ENCODE results near the gene SPIRE1. TPM values are rescaled to one million over a fixed set of nuclear protein-coding genes. Genes with fewer than 3 reads are reported as not detected.

SPIRE1 gene
- polyA plus RNA-seq, 3 donors, result 3.6 to 9.1 (median 8.6) TPM

DNA sequence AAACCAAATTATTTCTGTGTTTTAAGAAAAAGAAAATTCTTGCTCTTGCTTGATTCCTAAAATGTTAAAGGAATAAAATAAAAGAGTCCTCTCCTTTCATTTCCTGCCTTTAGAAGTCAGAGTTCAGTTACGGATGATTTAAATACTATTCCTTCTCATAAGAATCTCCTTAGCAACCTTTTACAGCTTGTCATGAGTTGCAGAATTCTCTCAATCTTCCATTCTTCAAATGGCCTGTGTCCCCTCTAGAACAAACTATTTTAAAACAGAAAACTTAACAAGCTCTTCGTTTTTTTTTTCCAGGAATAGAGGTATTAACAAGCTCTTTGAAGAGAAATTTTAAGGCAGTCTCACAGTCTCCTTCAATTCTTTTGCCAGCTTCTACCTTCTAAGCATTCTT lies 42.2 kb downstream of the SPIRE1 start:
- 57 to 63% (median 58%) methylated on average over 2 of the region's 2 CpGs for WGBS, 3 donors
- no peak overlapping the region for H3K27ac ChIP-seq (ENCODE audit: low read depth, low read length)

DNA sequence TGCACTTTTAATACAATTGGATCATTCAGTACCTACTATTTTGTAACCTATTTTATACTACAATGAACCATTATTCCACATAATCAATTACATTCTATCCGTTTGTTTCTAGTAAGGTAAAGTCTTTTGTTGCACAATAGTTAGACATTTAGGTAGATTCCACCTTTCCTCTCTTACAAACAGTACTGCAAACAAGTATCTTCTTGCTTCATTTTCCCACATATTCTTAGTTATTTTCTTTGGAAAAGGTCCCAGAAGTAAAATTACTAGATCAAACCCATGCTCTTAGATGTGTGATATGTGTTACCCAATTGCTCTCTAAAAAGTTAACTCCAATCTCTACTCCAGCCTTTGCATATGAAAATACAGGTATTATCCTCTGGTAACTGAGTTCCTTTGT lies 49.6 kb downstream of the SPIRE1 start:
- no peak overlapping the region for H3K27ac ChIP-seq (ENCODE audit: low read depth, low read length)
- 64 to 80% (median 77%) methylated on average over 1 of the region's 1 CpG for WGBS, 3 donors

DNA sequence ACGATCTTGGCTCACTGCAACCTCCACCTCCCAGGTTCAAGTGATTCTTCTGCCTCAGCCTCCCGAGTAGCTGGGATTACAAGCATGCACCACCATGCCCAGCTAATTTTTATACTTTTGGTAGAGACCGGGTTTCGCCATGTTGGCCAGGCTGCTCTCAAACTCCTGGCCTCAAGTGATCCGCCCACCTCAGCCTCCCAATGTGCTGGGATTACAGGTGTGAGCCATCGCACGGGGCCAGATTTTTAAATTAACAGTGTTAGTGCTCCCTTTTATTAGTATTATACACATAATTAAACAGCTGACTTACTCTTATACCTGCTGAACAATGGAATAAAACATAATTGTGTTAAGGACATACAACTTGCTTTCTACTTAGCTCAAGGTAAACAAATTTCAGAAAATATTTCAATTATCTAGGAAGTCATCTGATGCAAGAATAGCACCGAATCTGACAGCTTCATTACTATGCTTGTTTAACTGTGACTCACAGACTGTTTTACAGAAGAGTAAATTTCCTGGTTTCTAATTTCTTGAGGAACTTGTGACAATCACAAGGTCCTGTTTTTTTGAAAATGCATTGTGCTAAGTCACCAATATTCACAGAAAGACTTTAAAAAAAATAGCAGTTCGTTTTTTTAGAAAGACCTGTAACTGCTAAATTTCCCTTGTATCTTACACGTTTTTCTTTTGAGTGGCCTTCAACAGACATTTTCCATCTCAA lies 51.2 kb downstream of the SPIRE1 start:
- no peak overlapping the region for H3K27ac ChIP-seq (ENCODE audit: low read depth, low read length)
- WGBS, 3 donors, result 67 to 74% (median 69%) methylated on average over 10 of the region's 10 CpGs

DNA sequence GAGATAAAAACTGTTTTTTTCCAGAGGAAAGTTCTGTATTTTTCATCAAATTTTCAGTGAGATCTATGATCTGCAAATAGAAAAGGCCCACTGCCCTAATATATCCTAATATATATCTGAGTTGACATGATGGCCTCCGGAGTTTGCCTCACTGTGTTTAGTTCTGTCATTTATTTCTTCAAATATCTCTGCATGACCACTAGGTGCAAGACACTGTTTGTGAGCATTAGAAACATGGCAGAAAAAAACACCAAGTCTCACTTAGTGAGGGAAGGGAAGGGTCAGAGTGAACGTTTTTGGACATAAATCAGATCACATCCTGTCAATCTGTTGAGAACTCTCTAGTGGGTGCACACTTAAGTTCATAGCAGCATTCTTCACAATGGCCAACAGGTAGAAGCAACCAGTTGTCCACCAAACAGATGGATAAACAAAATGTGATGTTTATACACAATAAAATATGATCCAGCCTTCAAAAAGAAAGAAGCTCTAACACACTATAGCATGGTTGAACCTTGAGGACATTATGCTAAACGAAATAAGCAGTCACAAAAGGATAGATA lies 53.4 kb downstream of the SPIRE1 start:
- no peak overlapping the region for H3K27ac ChIP-seq (ENCODE audit: low read depth, low read length)
- WGBS, 3 donors, result 71 to 73% (median 73%) methylated on average over 3 of the region's 3 CpGs

DNA sequence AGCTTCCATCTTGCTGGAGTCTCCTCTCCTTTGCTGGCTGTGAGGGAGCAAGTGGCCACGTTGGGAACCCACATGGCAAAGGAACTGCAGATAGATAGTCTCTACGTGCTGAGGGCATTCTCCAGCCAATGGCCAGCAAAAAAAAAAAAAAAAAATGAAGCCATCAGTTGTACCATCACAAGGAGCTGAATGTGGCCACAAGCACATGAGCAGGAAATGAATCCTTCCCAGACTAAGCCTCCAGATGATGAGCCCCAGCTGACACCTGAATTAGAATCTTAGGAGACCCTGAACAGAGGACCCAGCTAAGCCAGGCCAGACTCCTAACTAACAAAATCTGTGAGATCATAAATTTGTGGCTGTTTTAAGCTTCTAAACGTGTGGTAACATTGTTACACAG lies 57.9 kb downstream of the SPIRE1 start:
- 70 to 75% (median 71%) methylated on average over 3 of the region's 3 CpGs for WGBS, 3 donors
- no peak overlapping the region for H3K27ac ChIP-seq (ENCODE audit: low read depth, low read length)

DNA sequence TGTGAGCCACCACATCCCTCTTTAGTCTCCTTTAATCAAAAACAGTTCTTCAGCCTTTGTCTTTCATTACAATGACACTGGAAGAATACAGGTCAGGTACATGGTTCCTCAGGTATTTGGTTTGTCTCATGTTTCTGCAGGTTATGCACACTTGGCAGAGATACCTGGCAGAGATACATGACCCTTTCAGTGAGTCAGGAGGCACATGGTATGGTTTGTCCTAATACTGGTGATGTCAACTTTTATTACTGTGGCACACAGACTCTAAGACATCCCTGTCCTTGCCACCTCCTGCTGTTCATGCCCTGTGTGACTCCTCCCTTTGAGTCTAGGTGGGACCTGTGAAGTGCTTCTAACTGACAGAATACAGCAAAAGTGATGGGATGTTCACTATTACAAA lies 58.4 kb downstream of the SPIRE1 start:
- no peak overlapping the region for H3K27ac ChIP-seq (ENCODE audit: low read depth, low read length)

DNA sequence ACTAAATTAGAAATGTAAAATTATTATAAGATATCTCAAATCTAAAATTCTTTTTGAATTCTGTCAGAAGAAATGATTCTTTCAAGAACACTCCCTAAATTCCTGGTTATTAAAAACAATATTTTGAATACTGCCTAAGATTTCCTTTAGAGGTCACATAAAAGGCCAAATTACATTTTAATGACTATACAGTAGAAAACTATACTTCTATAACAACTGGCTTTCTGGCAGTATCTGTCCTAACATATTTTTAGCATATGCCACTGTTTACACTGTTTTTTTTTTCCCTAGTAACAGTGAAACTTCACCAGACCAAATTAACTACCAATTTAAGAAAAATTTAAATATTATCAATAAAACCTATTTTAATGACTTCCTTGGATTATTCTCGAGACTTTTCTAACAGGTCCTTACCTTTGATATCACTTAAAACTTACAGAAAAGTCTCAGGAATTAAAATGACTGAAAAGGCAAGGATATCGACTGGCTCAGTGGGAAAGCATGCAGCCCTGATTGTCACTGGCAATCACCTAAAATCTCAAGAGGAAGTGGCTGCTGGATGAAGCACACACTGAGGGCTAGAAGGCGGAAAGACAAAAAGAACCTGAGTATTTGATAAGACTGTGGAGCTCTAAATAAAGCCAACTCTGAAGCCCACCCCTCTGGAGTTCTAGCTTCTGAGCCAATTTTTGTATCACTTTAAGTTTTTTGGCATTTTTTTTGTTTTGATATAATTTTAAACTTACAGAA lies 59.6 kb downstream of the SPIRE1 start:
- WGBS, 3 donors, result 33 to 54% (median 39%) methylated on average over 3 of the region's 3 CpGs
- H3K27ac ChIP-seq (ENCODE audit: low read depth, low read length), result no peak overlapping the region

DNA sequence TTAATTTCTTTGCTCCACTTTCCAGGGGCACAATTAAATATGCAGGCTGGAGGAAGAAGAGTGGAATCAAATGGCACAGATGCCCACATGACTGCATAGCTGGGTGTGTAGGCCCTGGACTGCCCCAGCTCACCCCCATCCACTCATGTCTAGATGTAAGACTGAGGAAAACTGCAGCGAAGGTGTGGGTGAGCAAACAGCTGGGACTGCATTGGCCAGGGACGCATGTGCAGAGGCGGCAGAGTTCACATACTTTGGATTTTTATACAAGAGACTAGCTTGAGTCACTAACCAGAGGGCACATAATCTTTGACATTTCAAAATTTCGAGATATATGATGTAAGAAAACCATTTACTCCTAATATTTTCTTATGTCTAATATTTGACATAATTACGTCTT lies 60.1 kb downstream of the SPIRE1 start:
- H3K27ac ChIP-seq (ENCODE audit: low read depth, low read length), result no peak overlapping the region
- 41 to 79% (median 75%) methylated on average over 5 of the region's 5 CpGs for WGBS, 3 donors

DNA sequence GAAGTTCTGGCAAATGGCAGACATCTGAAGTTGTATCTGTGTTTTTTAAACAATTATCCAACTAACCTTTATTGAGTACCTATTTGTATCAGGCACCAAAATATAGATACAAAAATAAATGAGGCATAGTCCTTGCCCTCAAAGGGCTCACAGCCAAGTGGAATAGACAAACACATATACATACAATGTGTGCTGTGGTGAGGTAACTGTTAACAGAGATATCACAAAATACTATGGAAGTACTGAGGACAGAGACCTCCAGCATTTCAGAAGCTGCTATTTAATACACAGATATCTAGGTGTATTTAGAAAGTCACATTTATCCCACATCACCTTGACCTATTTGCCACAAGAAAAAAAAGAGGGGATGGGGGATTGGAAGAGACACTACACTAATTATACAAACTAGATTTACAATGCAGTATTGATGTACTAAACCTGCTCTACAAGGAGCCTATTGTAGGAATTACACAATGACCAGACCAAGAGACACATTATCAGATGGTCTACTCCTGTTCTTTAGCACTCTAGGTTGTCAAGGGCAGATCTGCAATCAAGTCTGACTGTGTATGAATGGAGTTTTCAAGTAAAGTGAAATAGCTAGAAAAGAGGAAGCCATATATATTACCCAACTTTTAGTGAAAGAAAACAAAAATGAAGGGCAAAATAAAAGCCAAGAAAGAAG lies 62.2 kb downstream of the SPIRE1 start:
- H3K27ac ChIP-seq (ENCODE audit: low read depth, low read length), result no peak overlapping the region

DNA sequence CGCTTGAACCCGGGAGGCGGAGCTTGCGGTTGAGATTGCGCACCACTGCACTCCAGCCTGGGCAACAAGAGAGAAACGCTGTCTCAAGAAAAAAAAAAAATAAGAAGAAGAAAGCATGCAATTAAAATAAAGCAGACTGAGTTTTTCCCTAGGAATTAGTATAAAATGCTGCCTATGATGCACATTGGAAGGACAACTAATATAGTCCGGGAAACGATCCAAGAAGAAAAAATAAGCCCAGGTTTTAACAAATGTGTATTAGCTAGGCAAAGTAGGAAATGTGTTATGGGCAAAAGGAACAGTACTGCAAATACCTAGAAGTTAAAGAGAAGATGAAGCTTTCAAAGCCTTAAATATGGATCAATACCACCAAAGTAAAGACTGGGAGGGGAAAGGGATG lies 64.0 kb downstream of the SPIRE1 start:
- no peak overlapping the region for H3K27ac ChIP-seq (ENCODE audit: low read depth, low read length)
- 80 to 91% (median 80%) methylated on average over 8 of the region's 8 CpGs for WGBS, 3 donors

DNA sequence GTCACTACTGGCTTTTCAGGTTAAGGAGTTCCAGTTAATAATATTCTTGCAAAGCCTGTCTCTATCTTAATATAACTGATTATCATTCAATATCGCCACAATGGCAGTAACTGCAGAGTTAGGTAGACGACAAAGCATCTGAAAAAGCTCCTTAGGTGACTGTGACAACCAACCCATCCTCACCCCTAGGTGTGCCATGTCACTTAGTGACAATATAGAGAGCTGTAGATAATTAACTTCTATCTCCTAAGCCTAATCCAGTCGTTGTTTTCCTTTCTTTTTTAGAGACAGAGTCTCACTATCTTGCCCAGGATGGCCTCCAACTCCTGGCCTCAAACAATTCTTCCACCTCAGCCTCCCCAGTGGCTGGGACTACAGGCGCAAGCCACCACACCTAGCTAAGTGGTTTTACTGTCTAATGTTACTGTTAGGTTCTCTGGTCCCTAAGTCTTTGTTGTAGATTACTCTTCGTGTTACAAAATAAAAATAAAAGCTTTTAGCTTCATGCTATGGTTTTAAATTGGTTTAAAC lies 65.2 kb downstream of the SPIRE1 start:
- H3K27ac ChIP-seq (ENCODE audit: low read depth, low read length), result no peak overlapping the region
- WGBS, 3 donors, result 79 to 90% (median 90%) methylated on average over 5 of the region's 5 CpGs

DNA sequence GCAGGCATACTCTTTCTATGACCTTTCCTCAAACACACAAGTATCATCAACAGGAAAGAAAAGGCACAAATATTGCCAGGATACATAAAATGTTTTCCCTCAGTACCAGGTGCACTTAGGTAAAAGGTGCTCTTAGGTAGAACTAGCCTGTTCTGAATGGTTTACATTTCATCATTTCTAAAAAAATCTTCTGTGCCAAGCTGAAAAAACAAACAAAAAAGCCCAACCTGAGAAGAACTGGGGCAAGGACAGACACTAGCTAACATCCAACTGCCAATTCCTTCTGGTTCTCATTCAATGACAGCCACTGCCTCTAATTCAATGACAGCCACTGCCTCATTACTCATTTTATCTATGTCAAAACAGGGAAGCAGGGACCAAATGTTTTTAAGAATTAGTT lies 68.5 kb downstream of the SPIRE1 start:
- no peak overlapping the region for H3K27ac ChIP-seq (ENCODE audit: low read depth, low read length)

DNA sequence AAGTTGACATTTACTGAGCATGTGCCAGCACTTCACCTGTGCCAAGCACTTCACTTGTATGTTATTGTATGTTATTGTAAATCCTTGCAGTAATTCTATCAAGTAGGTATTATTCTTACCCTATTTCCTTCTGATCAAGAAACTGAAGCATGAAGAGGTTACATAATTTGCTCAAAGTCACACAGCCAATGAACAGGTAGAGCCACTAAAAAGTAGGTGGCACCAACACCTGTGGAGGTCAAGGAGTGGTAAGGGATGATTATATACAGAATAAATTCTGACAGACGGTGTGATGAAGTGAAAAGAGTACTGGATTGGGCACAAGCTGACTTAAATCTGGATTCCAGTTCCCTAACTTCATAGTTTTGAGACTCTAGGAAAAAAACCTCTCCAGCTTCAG lies 71.0 kb downstream of the SPIRE1 start:
- WGBS, 3 donors, result 76 to 91% (median 88%) methylated on average over 1 of the region's 1 CpG
- H3K27ac ChIP-seq (ENCODE audit: low read depth, low read length), result no peak overlapping the region

DNA sequence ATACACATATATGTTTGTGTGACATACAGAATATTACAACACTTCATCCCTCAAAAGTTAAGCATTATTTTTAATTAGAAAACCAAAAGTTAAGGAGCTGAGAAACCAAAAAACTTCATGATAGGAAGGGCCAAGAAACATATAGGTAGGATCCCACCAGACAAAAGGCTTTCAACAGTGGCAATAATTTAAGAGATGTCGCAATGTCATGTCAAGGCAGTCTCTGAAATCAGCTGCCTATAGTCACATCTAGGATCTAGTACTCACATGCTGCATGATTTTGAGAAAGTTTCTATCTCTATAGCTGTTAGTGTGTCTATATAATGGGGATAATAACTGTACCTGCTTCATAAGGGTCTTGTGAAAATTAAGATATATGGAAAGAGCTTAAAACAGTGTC lies 72.7 kb downstream of the SPIRE1 start:
- WGBS, 3 donors, result 95 to 99% (median 98%) methylated on average over 1 of the region's 1 CpG

DNA sequence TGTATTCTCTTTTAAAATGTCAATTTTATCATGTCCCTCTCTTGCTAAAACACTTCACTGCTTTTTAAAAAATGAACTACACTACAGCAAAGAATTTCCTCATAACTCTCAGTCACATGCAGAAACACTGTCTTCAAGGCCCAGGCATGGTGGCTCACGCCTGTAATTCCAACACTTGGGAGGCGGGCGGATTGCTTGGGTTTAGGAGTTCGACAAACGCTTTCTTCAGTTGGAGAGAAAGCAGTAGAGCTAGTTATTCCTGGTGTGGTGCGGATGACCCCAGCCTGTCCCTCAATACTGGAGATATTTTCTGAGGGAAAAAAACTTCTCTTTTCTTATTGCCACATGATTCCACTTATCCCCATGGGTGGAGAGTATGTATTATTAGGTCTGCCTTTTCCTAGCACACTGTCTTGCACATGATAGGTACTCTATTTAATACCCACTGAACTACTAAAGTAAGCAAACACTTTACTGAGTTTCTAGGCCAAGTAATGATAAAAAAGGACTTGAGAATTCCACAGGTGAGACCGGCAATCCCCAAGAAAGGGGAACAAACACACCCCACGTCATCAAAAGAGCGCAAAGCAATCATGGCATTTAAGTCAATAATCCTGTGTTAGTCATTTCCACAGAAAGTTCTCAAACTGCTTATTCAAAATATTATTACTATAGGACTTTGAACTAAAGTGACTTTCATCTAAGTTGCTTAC lies 77.1 kb downstream of the SPIRE1 start:
- H3K27ac ChIP-seq (ENCODE audit: low read depth, low read length), result no peak overlapping the region
- WGBS, 3 donors, result 80 to 94% (median 94%) methylated on average over 9 of the region's 9 CpGs

More for the DNA sequence above, 72.7 kb downstream of the SPIRE1 start:
- H3K27ac ChIP-seq (ENCODE audit: low read depth, low read length), result no peak overlapping the region

DNA sequence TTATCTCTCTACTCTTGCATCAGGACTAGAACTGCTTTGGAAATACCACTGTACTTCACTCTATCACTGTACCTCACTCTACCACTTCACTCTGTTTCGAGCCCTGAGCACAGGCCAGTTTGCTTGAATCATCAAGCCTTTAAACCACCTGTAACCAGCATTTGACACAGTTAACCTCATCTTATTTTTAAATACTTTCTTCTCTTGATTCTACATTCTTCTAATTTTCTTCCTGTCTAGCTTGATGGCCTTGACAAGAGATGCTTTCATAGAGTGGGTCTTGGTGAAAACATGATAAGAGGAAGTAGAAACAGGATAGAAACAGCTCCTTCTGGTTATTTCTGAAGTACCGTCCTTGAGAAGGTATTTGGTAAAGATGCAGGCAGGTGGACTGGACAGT lies 78.1 kb downstream of the SPIRE1 start:
- H3K27ac ChIP-seq (ENCODE audit: low read depth, low read length), result no peak overlapping the region
- 56 to 90% (median 61%) methylated on average over 2 of the region's 2 CpGs for WGBS, 3 donors

DNA sequence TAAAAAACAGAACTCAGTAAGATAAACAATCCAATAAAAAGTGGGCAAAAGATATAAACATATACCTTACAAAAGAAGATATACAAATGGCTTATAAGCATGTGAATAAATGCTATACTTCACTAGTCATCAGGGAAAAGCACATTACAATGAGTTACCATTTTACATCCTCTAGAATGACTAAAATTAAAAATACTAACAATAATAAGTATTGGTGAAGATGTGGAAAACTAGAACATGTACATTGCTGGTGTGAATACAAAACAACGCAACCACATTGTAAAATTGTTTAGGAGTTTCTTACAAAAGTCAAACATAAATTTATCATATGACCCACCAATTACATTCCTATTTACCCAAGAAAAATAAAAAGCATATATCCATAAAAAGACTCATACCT lies 80.1 kb downstream of the SPIRE1 start:
- 98 to 100% (median 98%) methylated on average over 1 of the region's 1 CpG for WGBS, 3 donors
- no peak overlapping the region for H3K27ac ChIP-seq (ENCODE audit: low read depth, low read length)

DNA sequence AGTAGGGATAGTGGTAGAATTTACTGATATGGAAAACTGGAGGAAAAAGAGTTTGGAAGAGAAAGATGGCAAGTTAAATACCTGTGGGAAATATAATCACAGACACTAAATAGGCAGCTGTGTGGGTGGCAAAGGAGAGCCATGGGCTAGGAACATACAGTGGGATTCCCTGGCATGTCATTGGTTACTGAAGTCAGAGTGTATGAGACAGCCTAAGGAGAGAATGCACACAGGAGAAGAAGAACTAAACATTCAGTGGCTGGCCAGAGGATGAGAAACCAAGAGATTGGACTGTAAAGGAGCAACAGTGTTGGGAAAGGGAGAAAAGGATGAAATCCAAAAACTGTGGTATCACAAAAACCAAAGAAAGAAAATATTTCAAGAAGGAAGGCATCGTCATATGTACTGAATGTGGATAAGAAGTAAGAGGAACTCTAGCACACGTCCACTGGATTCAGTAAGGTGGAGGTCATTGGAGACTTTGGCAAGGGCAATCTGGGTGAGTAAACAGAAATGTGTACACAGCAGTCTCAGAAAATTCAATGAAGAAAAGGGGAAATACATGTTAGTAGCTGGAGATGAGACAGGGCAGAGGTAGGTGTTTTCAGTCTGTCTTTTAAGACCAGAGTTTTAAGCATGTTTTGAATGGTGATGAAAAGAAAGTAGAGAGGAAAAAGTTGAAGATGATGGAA lies 83.3 kb downstream of the SPIRE1 start:
- WGBS, 3 donors, result 33 to 76% (median 69%) methylated on average over 2 of the region's 2 CpGs
- H3K27ac ChIP-seq (ENCODE audit: low read depth, low read length), result no peak overlapping the region
